Liver (tissue), 9 donors: ENCODE data around the gene PINLYP. TPM values are rescaled to one million over a fixed set of nuclear protein-coding genes. Genes with fewer than 3 reads are reported as not detected.

ENCODE experiments used
- DNase-seq: peaks from one replicate; pipeline ENCODE4 v3.0.0-alpha.2; 2017; ENCODE audit warnings: low spot score
- H3K27ac ChIP-seq, 2 donors: one replicate each; pipeline ENCODE4 v1.7.0; 2013; ENCODE audit warnings: inconsistent platforms in 2 of 2, low read length in 2 of 2, control low read depth in 1 of 2, low read depth in 1 of 2, mild to moderate bottlenecking in 1 of 2
- H3K27me3 ChIP-seq, 4 donors: one replicate each; pipeline versions ENCODE4 v1.6.1 to v1.7.0; 2013; ENCODE audit warnings: low read length in 3 of 4, inconsistent platforms in 1 of 4, mild to moderate bottlenecking in 1 of 4, moderate library complexity in 1 of 4; ENCODE audit not compliant: control insufficient read depth in 4 of 4, insufficient read depth in 4 of 4
- H3K36me3 ChIP-seq, 4 donors: one replicate each; pipeline versions ENCODE4 v1.6.1 to v1.7.0; 2013; ENCODE audit warnings: low read length in 3 of 4, mild to moderate bottlenecking in 3 of 4, low read depth in 1 of 4, moderate library complexity in 1 of 4; ENCODE audit not compliant: control insufficient read depth in 4 of 4, insufficient read depth in 3 of 4
- H3K4me1 ChIP-seq, 4 donors: one replicate each; pipeline versions ENCODE4 v1.6.1 to v1.7.0; 2013; ENCODE audit warnings: low read length in 3 of 4, mild to moderate bottlenecking in 3 of 4, moderate library complexity in 1 of 4; ENCODE audit not compliant: control insufficient read depth in 4 of 4, insufficient read depth in 4 of 4
- H3K4me3 ChIP-seq, 3 donors: one replicate each; pipeline versions ENCODE4 v1.6.1 to v1.7.0; 2013; ENCODE audit warnings: low read length in 3 of 3, control low read depth in 1 of 3, low read depth in 1 of 3, mild to moderate bottlenecking in 1 of 3
- H3K9ac ChIP-seq, 2 donors: one replicate each; pipeline ENCODE4 v1.7.0; 2013; ENCODE audit warnings: low read length in 2 of 2, mild to moderate bottlenecking in 2 of 2, moderate library complexity in 2 of 2, control low read depth in 1 of 2, low read depth in 1 of 2
- H3K9me3 ChIP-seq, 4 donors: one replicate each; pipeline versions ENCODE4 v1.6.1 to v1.7.0; 2013; ENCODE audit warnings: low read length in 3 of 4; ENCODE audit not compliant: control insufficient read depth in 4 of 4
- CTCF ChIP-seq: fragments of 150-350 bp; IDR thresholded peaks from 2 replicates; pipeline ENCODE4 v1.5.1; 2017; ENCODE audit warnings: improper control_type of control experiment, low read depth, low read length; ENCODE audit not compliant: missing input control
- EGR1 ChIP-seq, 2 donors: IDR thresholded peaks; 2 replicates each; pipeline ENCODE4 v1.6.1; 2016 to 2018; ENCODE audit warnings: antibody characterized with exemption in 2 of 2, low read depth in 2 of 2
- FOXA1 ChIP-seq: IDR thresholded peaks from 2 replicates; pipeline ENCODE4 v1.6.1; 2016; ENCODE audit warnings: antibody characterized with exemption
- FOXA2 ChIP-seq: IDR thresholded peaks from 2 replicates; pipeline ENCODE4 v1.6.1; 2016; ENCODE audit warnings: antibody characterized with exemption
- GABPA ChIP-seq, 2 donors: IDR thresholded peaks in 1 of 2; conservative IDR thresholded peaks in 1 of 2; 2 replicates each; pipeline ENCODE4 v1.6.1; 2016; ENCODE audit warnings: antibody characterized with exemption in 2 of 2, mild to moderate bottlenecking in 1 of 2, moderate library complexity in 1 of 2
- HNF4A ChIP-seq, 2 donors: conservative IDR thresholded peaks; 2 replicates each; pipeline ENCODE4 v1.6.1; 2016; ENCODE audit warnings: antibody characterized with exemption in 2 of 2, mild to moderate bottlenecking in 2 of 2
- HNF4G ChIP-seq: IDR thresholded peaks from 2 replicates; pipeline ENCODE4 v1.6.1; 2016; ENCODE audit warnings: antibody characterized with exemption
- JUND ChIP-seq, 2 donors: IDR thresholded peaks; 2 replicates each; pipeline ENCODE4 v1.6.1; 2016; ENCODE audit warnings: antibody characterized with exemption in 2 of 2
- MAX ChIP-seq: IDR thresholded peaks from 2 replicates; pipeline ENCODE4 v1.6.1; 2016; ENCODE audit warnings: antibody characterized with exemption
- NR2F2 ChIP-seq: IDR thresholded peaks from 2 replicates; pipeline ENCODE4 v1.6.1; 2016; ENCODE audit warnings: antibody characterized with exemption
- RAD21 ChIP-seq, 2 donors: IDR thresholded peaks; 2 replicates each; pipeline ENCODE4 v1.6.1; 2016; ENCODE audit warnings: antibody characterized with exemption in 2 of 2, mild to moderate bottlenecking in 2 of 2
- REST ChIP-seq: IDR thresholded peaks from 2 replicates; pipeline ENCODE4 v1.6.1; 2016; ENCODE audit warnings: antibody characterized with exemption, mild to moderate bottlenecking
- RXRA ChIP-seq, 2 donors: IDR thresholded peaks; 2 replicates each; pipeline ENCODE4 v1.6.1; 2017 to 2018; ENCODE audit warnings: antibody characterized with exemption in 2 of 2, mild to moderate bottlenecking in 1 of 2
- SP1 ChIP-seq: IDR thresholded peaks from 2 replicates; pipeline ENCODE4 v1.6.1; 2018; ENCODE audit warnings: antibody characterized with exemption, mild to moderate bottlenecking
- TAF1 ChIP-seq: conservative IDR thresholded peaks from 2 replicates; pipeline ENCODE4 v1.6.1; 2016; ENCODE audit warnings: antibody characterized with exemption, mild to moderate bottlenecking
- YY1 ChIP-seq: IDR thresholded peaks from 2 replicates; pipeline ENCODE4 v1.6.1; 2016; ENCODE audit warnings: antibody characterized with exemption, mild to moderate bottlenecking
- ZBTB33 ChIP-seq: IDR thresholded peaks from 2 replicates; pipeline ENCODE4 v1.6.1; 2016; ENCODE audit warnings: antibody characterized with exemption
- WGBS: extraction: QIAGEN DNeasy Blood & Tissue Kit; methylation state at CpG from one replicate; pipeline ENCODE4 v1.1.7; 2013; 5-methylcytosine and 5-hydroxymethylcytosine counted together
- polyA plus RNA-seq, 2 donors: library from polyadenylated mRNA; stranded (reverse) in 1 of 2; unstranded in 1 of 2; fragments of 200-250 nt in 1 of 2; fragments of >200 nt in 1 of 2; fragmentation: Nextera tagmentation in 1 of 2; extraction: Ambion mirVana in 1 of 2; gene quantifications; one replicate each; pipeline versions ENCODE4 v1.2.1 to v1.2.3, GENCODE V29; 2013 to 2015
- total RNA-seq, 2 donors: library from RNA; depleted of rRNA; stranded (reverse); fragments of >200 nt; gene quantifications; one replicate each; pipeline ENCODE4 v1.2.3, GENCODE V29; 2014
- TF ChIP-seq, protein P1 (sequence below): IDR thresholded peaks from 2 replicates; pipeline ENCODE4 v1.6.1; 2016; ENCODE audit warnings: antibody characterized with exemption
- donor health status: healthy.
- donor health status: healthy.
- donor health status: healthy.
- donor health status: healthy.
- donor health status: healthy.

The PINLYP gene
- total and polyA plus RNA-seq, 4 donors: 0.42 to 4.3 (median 0.57) TPM

GRCh38 chr19:43582495-43582894 is 6.9 kb downstream of the PINLYP start:
- no peaks in the 10 kb centered on the region for H3K9me3 ChIP-seq
- TF ChIP-seq HNF4G: no peak
- TF ChIP-seq, protein P1, sequence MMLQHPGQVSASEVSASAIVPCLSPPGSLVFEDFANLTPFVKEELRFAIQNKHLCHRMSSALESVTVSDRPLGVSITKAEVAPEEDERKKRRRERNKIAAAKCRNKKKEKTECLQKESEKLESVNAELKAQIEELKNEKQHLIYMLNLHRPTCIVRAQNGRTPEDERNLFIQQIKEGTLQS: no peak
- TF ChIP-seq TAF1: no peak
- TF ChIP-seq REST: no peak
- TF ChIP-seq ZBTB33: no peak
- no peak for TF ChIP-seq EGR1 (IDR thresholded peaks at IDR 0.05; ENCODE audit: low read depth in 2 of 2)
- no peak for TF ChIP-seq FOXA1
- no peak for TF ChIP-seq SP1
- TF ChIP-seq RAD21 (IDR thresholded peaks at IDR 0.05): no peak
- no peak for TF ChIP-seq GABPA (IDR thresholded peaks at IDR 0.05 in 1 of 2, conservative IDR thresholded peaks at IDR 0.05 in 1 of 2)
- TF ChIP-seq JUND (IDR thresholded peaks at IDR 0.05): no peak
- no peak for TF ChIP-seq MAX
- TF ChIP-seq RXRA (IDR thresholded peaks at IDR 0.05): no peak
- no peak for TF ChIP-seq HNF4A (conservative IDR thresholded peaks at IDR 0.05)
- TF ChIP-seq NR2F2: no peak
- TF ChIP-seq FOXA2: no peak
- TF ChIP-seq YY1: no peak
- TF ChIP-seq CTCF: no peak
- WGBS: 91% methylated on average over 2 of the region's 2 CpGs
- no peak overlapping the region for H3K4me3 ChIP-seq
- H3K27me3 ChIP-seq: no peaks in the 10 kb centered on the region
- peaks cover 3 to 19% (median 10%) of the 10 kb centered on the region in 4 donors for H3K4me1 ChIP-seq
- H3K36me3 ChIP-seq: no peaks in the 10 kb centered on the region
- H3K27ac ChIP-seq: no peak overlapping the region
- no peak overlapping the region for H3K9ac ChIP-seq
- no peak for DNase-seq
